B cell (primary cell): ENCODE data around the gene NAIF1. TPM values are rescaled to one million over a fixed set of nuclear protein-coding genes. Genes with fewer than 3 reads are reported as not detected.

Source experiments
- ATAC-seq: fragments of 200-7000 bp; cut with Tn5 transposase; one replicate; pipeline ENCODE4 v1.10.0; 2021; ENCODE audit warnings: low read depth, mild to moderate bottlenecking, moderate number of reproducible peaks, moderate library complexity
- CTCF ChIA-PET: fragments of 350-600 bp; sonication (Branson Sonifier 250); formaldehyde crosslinking; loops from one replicate; lab custom pipeline; 2021; ENCODE audit warnings: antibody characterized with exemption, inconsistent platforms; lab: Charles Lee
- POLR2A ChIA-PET: fragments of 350-600 bp; sonication (Branson Sonifier 250); formaldehyde crosslinking; loops from one replicate; lab custom pipeline; 2021; ENCODE audit warnings: antibody characterized with exemption; lab: Charles Lee
- DNase-seq: peaks from one replicate; pipeline ENCODE4 v3.0.0; 2013
- H2AFZ ChIP-seq: 2 replicates; pipeline ENCODE4 v1.6.1; 2012; ENCODE audit warnings: mild to moderate bottlenecking, low read depth, low read length; ENCODE audit not compliant: insufficient read depth, poor library complexity, severe bottlenecking
- H3K27ac ChIP-seq, 2 donors: 1 replicate in 1 of 2; 2 replicates in 1 of 2; pipeline ENCODE4 v1.5.1; 2012 to 2013; ENCODE audit warnings: low read length in 2 of 2, mild to moderate bottlenecking in 2 of 2, moderate library complexity in 1 of 2
- H3K27me3 ChIP-seq, 4 experiments: fragments of 200-600 bp in 1 of 4; sonication (generic) in 1 of 4; replicated peaks in 1 of 4; 1 replicate in 2 of 4; 2 replicates in 2 of 4; pipeline versions ENCODE4 v1.6.1 to v1.7.0; 2013 to 2016; ENCODE audit warnings: low read length in 3 of 4, mild to moderate bottlenecking in 2 of 4, mixed read lengths in 1 of 4, moderate library complexity in 1 of 4; ENCODE audit not compliant: insufficient read depth in 4 of 4, control insufficient read depth in 3 of 4; ENCODE audit errors: control extremely low read depth in 1 of 4
- H3K36me3 ChIP-seq, 2 experiments: replicated peaks in 1 of 2; 1 replicate in 1 of 2; 2 replicates in 1 of 2; pipeline versions ENCODE4 v1.6.1 to v1.7.1; 2013; ENCODE audit warnings: low read length in 1 of 2; ENCODE audit not compliant: insufficient read depth in 2 of 2, control insufficient read depth in 1 of 2; ENCODE audit errors: control extremely low read depth in 1 of 2, extremely low read depth in 1 of 2
- H3K4me1 ChIP-seq, 2 donors: fragments of 200-600 bp in 1 of 2; sonication (generic) in 1 of 2; 1 replicate in 1 of 2; 2 replicates in 1 of 2; pipeline versions ENCODE4 v1.5.1 to v1.6.1; 2013 to 2017; ENCODE audit warnings: low read length in 2 of 2; ENCODE audit not compliant: control insufficient read depth in 2 of 2, insufficient read depth in 2 of 2
- H3K4me2 ChIP-seq: replicated peaks from 2 replicates; pipeline ENCODE3; 2012; ENCODE audit warnings: mild to moderate bottlenecking, low read depth, low read length; ENCODE audit not compliant: poor library complexity, severe bottlenecking
- H3K4me3 ChIP-seq, 5 experiments: fragments of 200-600 bp in 1 of 5; sonication (generic) in 1 of 5; 1 replicate in 3 of 5; 2 replicates in 2 of 5; pipeline versions ENCODE4 v1.5.1 to v1.7.0; 2011 to 2016; ENCODE audit warnings: low read length in 4 of 5, mild to moderate bottlenecking in 4 of 5, low read depth in 2 of 5, control low read depth in 1 of 5, moderate library complexity in 1 of 5; ENCODE audit not compliant: insufficient read depth in 1 of 5; ENCODE audit errors: control extremely low read depth in 1 of 5, extremely low read depth in 1 of 5
- H3K79me2 ChIP-seq: fragments of 200-600 bp; sonication (generic); one replicate; pipeline ENCODE4 v1.6.0; 2016; ENCODE audit warnings: low read length; ENCODE audit not compliant: control insufficient read depth, insufficient read depth
- H3K9ac ChIP-seq: fragments of 200-600 bp; sonication (generic); 2 replicates; pipeline ENCODE4 v1.6.1; 2017; ENCODE audit warnings: mild to moderate bottlenecking, low read length, moderate library complexity
- H3K9me3 ChIP-seq, 3 donors: one replicate each; pipeline versions ENCODE4 v1.6.1 to v1.7.1; 2013; ENCODE audit warnings: low read length in 2 of 3; ENCODE audit not compliant: control insufficient read depth in 2 of 3, insufficient read depth in 1 of 3; ENCODE audit errors: control extremely low read depth in 1 of 3
- H4K20me1 ChIP-seq: 2 replicates; pipeline ENCODE4 v1.6.0; 2012; ENCODE audit warnings: mild to moderate bottlenecking, low read length; ENCODE audit not compliant: insufficient read depth, control insufficient read depth, poor library complexity, severe bottlenecking
- H3K27ac Mint-ChIP-seq: one replicate; pipeline ENCODE4 v1.8.0; 2021; ENCODE audit warnings: mixed read lengths
- H3K27me3 Mint-ChIP-seq: one replicate; pipeline ENCODE4 v1.8.0; 2021; ENCODE audit warnings: mixed read lengths
- H3K4me1 Mint-ChIP-seq: one replicate; pipeline ENCODE4 v1.8.0; 2021; ENCODE audit warnings: mixed read lengths
- H3K4me3 Mint-ChIP-seq: one replicate; pipeline ENCODE4 v1.8.0; 2021; ENCODE audit warnings: mixed read lengths
- H3K9me3 Mint-ChIP-seq: one replicate; pipeline ENCODE4 v1.8.0; 2022; ENCODE audit warnings: mixed read lengths; ENCODE audit not compliant: insufficient read depth
- EZH2 ChIP-seq: IDR thresholded peaks from 2 replicates; pipeline ENCODE4 v1.6.1; 2012; ENCODE audit warnings: borderline replicate concordance, low read depth, mild to moderate bottlenecking, moderate library complexity, low read length; ENCODE audit not compliant: insufficient read depth, poor library complexity, severe bottlenecking
- WGBS: methylation state at CpG from one replicate; pipeline ENCODE4 v1.1.5; 2013; ENCODE audit warnings: missing lambda C conversion rate; ENCODE audit not compliant: insufficient coverage; 5-methylcytosine and 5-hydroxymethylcytosine counted together
- intact Hi-C: fragments of 100-400 bp; cut with micrococcal nuclease; formaldehyde crosslinking; loops from one replicate; pipeline ENCODE4 v1.10.0; 2022
- polyA plus RNA-seq: library from polyadenylated mRNA; depleted of rRNA; stranded (reverse); fragments of >200 nt; gene quantifications from 2 replicates; pipeline ENCODE4 v1.2.3, GENCODE V29; 2012
- total RNA-seq, 2 donors: library from RNA; stranded (reverse); fragments of 120-200 nt in 1 of 2; gene quantifications; 1 replicate in 1 of 2; 2 replicates in 1 of 2; pipeline versions ENCODE4 v1.2.3 to v1.2.4, GENCODE V29; 2013 to 2022
- TF ChIP-seq, protein P1 (sequence below): fragments of 200-600 bp; IDR thresholded peaks from one replicate; pipeline ENCODE4 v1.8.0; 2022; ENCODE audit warnings: antibody characterized with exemption, mild to moderate bottlenecking

NAIF1 gene
- total and polyA plus RNA-seq, 2 donors (not counting 1 experiment from before 2014, with no cell fraction given), result 11.4 to 16.6 TPM

DNA sequence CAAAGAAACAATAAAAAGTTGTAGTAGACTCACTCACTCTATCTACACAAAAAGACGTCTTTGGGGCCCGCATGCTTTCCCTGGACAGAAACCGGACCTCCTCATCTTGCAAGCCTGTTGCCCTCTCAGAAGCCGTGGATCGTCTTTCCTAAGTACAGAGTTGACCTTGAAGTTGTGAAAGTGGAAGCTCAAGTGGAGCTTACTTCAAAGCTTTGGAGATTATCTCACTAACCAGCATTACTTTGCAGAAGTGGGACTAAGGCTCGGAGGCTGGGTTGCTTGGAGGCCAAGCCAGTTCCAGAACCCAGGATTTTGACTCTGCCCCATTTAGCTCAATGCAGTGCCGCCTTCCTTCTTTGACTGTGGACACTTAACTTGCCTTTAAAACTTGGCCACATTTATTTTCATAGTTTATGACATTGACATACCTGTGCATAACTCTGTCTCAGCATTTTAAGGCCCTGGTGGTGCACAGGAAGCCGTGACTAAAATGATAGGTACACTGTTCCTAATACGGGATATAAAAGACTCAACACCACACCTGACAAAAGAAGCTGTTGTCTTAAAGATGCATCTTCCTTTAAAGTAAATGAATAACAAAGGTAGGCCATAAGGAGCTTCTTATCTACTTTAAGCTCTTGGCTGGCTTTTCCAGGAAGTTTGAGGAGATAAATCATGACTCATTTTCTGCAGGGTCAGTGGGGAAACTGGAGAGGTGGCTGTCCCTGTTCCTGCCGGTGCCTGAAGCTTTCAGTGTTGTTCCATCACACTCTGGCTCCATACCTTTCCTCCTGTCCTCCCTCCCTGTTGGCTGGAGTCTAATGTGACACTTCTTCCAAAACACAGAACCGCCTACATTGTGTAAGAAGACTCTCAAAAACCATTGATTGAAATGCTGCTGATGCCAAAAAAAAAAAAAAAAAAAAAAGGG lies 11.6 kb upstream of the NAIF1 start:
- Histone ChIP-seq H3K27ac (peak overlapping the region in 1 of 2 donors; percentile 15), H3K79me2 (peaks cover 90% of the 10 kb centered on the region)
- POLR2A ChIA-PET, result interaction anchor here (0.6 to 1.4 kb wide), 3 partner anchors 11 to 43 kb away, joined by 3 to 6 read pairs (median 4); partner anchors contain the start of genes NAIF1 and SLC25A25

More for the DNA sequence above, 11.6 kb upstream of the NAIF1 start:
- DNase-seq (no peak), ATAC-seq (no peak)
- Mint-ChIP-seq H3K4me1 (peaks cover 33% of the 10 kb centered on the region), H3K9me3 (no peaks in the 10 kb centered on the region), H3K27ac (peak overlapping the region; percentile 53), H3K27me3 (no peaks in the 10 kb centered on the region), H3K4me3 (no peak overlapping the region)
- WGBS, result 71% methylated on average over 6 of the region's 11 CpGs
- Histone ChIP-seq H2AFZ (no peak overlapping the region), H3K4me1 (peaks cover 11 to 17% of the 10 kb centered on the region in 2 donors), H3K4me3 (no peak overlapping the region), H3K9ac (no peak overlapping the region), H4K20me1 (peaks cover 8% of the 10 kb centered on the region), H3K4me2 (no peak overlapping the region), H3K36me3 (peaks cover 0 to 7% of the 10 kb centered on the region in 2 experiments), H3K27me3 (no peaks in the 10 kb centered on the region), H3K9me3 (no peaks in the 10 kb centered on the region)
- CTCF ChIA-PET, result interaction anchor here (0.5 to 3.5 kb wide), 4 partner anchors 37 to 88 kb away, joined by 3 to 13 read pairs (median 4); no protein-coding TSS in a partner anchor
- intact Hi-C loops, result no loop called here
- no peak for TF ChIP-seq EZH2
- TF ChIP-seq, protein P1, sequence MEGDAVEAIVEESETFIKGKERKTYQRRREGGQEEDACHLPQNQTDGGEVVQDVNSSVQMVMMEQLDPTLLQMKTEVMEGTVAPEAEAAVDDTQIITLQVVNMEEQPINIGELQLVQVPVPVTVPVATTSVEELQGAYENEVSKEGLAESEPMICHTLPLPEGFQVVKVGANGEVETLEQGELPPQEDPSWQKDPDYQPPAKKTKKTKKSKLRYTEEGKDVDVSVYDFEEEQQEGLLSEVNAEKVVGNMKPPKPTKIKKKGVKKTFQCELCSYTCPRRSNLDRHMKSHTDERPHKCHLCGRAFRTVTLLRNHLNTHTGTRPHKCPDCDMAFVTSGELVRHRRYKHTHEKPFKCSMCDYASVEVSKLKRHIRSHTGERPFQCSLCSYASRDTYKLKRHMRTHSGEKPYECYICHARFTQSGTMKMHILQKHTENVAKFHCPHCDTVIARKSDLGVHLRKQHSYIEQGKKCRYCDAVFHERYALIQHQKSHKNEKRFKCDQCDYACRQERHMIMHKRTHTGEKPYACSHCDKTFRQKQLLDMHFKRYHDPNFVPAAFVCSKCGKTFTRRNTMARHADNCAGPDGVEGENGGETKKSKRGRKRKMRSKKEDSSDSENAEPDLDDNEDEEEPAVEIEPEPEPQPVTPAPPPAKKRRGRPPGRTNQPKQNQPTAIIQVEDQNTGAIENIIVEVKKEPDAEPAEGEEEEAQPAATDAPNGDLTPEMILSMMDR, result no peak
